SK-N-MC (cell line): Measurements from ENCODE around the gene TMEM150C.
"Not testable (repeated sequence)": the region's sequence is repeated elsewhere in the genome, so short reads cannot be mapped to it uniquely, and the experiment has no call there.

Experiments used
- DNase-seq: peaks from one replicate; pipeline ENCODE4 v3.0.0-alpha.2; 2011; ENCODE audit warnings: low read depth, low spot score
- H3K27ac ChIP-seq: fragments of 200-600 bp; sonication (generic); 2 replicates; pipeline ENCODE4 v1.5.1; 2016; ENCODE audit warnings: mixed run types
- H3K36me3 ChIP-seq: fragments of 200-600 bp; sonication (generic); 2 replicates; pipeline ENCODE4 v1.6.1; 2017; ENCODE audit warnings: antibody characterized with exemption, low read length, mixed read lengths; ENCODE audit not compliant: insufficient read depth
- H3K4me3 ChIP-seq: fragments of 200-600 bp; sonication (generic); 2 replicates; pipeline ENCODE4 v1.5.1; 2016
- H3K9ac ChIP-seq: fragments of 200-600 bp; sonication (generic); 2 replicates; pipeline ENCODE4 v1.8.0; 2017; ENCODE audit warnings: mixed run types, mixed read lengths; ENCODE audit not compliant: insufficient read length
- H3K9me3 ChIP-seq: fragments of 200-600 bp; sonication (generic); 2 replicates; pipeline ENCODE4 v1.6.1; 2017; ENCODE audit warnings: low read depth, mild to moderate bottlenecking, antibody characterized with exemption, low read length, moderate library complexity, mixed read lengths
- EZH2 ChIP-seq: fragments of 200-600 bp; sonication (generic); IDR thresholded peaks from one replicate; pipeline ENCODE4 v1.6.1; 2017; ENCODE audit warnings: antibody characterized with exemption
- FOXP2 ChIP-seq: optimal IDR thresholded peaks from 2 replicates; pipeline ENCODE3; 2011; ENCODE audit warnings: mild to moderate bottlenecking, moderate library complexity; ENCODE audit not compliant: insufficient read depth; ENCODE audit errors: extremely low read length, control extremely low read depth
- POLR2AphosphoS5 ChIP-seq: IDR thresholded peaks from 2 replicates; pipeline ENCODE4 v1.6.1; 2012; ENCODE audit warnings: mild to moderate bottlenecking, low read depth, low read length, borderline replicate concordance

TMEM150C gene

DNA sequence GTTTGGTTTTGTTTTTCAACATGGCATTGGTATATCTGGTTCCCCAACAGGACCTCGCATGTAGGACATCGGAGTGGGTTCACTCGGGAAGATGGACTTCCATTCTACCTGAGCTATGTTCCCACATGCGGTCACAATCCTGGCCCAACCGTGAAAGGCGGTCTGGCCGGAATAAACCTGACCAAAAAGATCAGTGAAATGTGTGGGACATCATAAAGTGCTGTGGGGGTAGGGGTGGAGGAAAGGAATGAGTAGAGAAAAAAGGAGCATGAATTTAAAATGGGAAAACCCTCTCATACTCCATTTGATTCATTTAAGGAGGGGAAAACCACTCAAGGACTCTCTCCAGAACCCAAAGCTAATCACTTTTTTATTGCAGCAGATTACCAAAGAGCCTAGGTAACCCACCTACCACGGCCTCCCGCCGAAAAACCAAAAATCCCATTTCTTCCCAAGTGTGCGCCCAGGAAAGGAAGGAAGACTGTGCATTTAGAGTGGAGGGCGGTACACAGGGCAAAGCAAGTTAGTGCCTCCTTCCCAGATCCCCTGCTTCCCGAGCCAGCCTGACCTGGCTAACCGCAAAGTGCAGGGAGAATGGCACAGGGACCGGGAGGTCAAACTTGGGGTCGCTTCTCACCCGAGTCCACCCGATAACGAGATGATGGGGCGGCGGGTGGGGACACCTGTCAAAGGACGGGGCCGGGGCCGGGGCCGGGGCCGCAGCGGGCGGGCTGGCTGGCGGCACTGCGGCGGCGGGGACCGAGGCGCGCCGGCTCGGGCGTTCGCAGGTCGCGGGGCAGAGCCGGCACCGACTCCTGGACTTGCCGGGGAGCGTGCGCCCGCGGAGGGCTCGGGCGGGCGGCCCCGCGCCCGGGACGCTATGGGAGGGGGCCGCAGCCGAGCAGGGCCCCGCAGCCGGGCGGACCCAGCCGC lies 669 bp downstream of the TMEM150C start:
- DNase-seq: no peak
- H3K9ac ChIP-seq: no peak overlapping the region
- no peaks in the 10 kb centered on the region for H3K9me3 ChIP-seq
- H3K36me3 ChIP-seq: no peaks in the 10 kb centered on the region
- H3K4me3 ChIP-seq: peak overlapping the region; percentile 73
- H3K27ac ChIP-seq: no peak overlapping the region
- no peak for TF ChIP-seq POLR2AphosphoS5
- TF ChIP-seq EZH2: no peak
- no peak for TF ChIP-seq FOXP2

GRCh38 chr4:82559735-82560120 lies 2.1 kb downstream of the TMEM150C start:
- Histone ChIP-seq H3K27ac (no peak overlapping the region), H3K36me3 (no peaks in the 10 kb centered on the region), H3K9ac (no peak overlapping the region), H3K4me3 (no peak overlapping the region), H3K9me3 (no peaks in the 10 kb centered on the region)
- DNase-seq: no peak
- no peak for TF ChIP-seq POLR2AphosphoS5
- no peak for TF ChIP-seq EZH2
- TF ChIP-seq FOXP2: no peak

DNA sequence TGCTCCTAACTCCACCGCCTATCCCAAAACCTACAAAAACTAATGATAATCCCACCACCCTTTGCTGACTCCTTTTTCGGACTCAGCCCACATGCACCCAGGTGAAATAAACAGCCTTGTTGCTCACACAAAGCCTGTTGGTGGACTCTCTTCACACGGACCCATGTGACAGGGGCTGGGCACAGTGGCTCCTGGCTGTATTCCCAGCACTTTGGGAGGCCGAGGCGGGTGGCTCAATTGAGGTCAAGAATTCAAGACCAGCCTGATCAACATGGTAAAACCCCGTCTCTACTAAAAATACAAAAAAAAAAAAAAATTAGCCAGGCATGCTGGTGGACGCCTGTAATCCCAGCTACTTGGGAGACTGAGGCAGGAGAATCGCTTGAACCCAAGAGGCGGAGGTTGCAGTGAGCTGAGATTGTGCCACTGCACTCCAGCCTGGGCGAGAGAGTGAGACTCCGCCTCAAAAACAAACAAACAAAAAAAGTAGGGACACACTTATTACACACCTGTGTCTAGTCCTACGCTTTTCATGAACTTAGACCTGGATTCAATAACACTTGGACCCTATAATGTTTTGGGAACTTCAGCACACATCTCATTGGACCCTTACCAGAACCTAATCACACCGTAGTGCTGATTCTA lies 2.6 kb downstream of the TMEM150C start:
- DNase-seq, H3K9me3 ChIP-seq, H3K27ac ChIP-seq, H3K36me3 ChIP-seq, H3K9ac ChIP-seq, H3K4me3 ChIP-seq: not testable (repeated sequence)

- H3K4me3 ChIP-seq: no peak overlapping the region
- H3K36me3 ChIP-seq: no peaks in the 10 kb centered on the region
- no peak for DNase-seq
- TF ChIP-seq EZH2 (no peak), POLR2AphosphoS5 (no peak), FOXP2 (no peak)
- H3K9ac ChIP-seq: no peak overlapping the region
- H3K27ac ChIP-seq: no peak overlapping the region
- no peaks in the 10 kb centered on the region for H3K9me3 ChIP-seq
These were observed 6.5 kb downstream of the TMEM150C start for GRCh38 chr4:82555276-82555675.

- Histone ChIP-seq H3K9me3 (no peaks in the 10 kb centered on the region), H3K36me3 (no peaks in the 10 kb centered on the region), H3K27ac (no peak overlapping the region), H3K9ac (no peak overlapping the region), H3K4me3 (no peak overlapping the region)
- TF ChIP-seq POLR2AphosphoS5 (no peak), FOXP2 (no peak), EZH2 (no peak)
- DNase-seq: no peak
These were observed 8.8 kb downstream of the TMEM150C start for GRCh38 chr4:82553020-82553419.

DNA sequence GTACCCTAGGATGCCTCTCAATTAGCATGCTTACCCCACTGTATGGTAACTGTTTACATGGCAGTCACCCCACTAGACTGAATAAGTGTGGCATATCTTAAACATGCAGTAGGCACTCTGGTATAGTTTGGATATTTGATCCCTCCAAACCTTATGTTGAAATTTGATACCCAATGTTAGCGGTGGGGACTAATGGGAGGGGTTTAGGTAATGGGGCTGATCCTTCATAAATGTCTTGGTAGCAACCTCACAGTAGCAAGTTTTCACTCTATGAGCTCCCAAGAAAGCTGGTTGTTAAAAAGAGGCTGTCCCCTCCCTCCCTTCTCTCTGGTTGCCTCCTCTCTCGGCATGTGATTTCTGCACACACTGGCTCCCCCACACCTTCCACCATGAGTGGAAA lies 10.1 kb downstream of the TMEM150C start:
- TF ChIP-seq POLR2AphosphoS5 (no peak), EZH2 (no peak), FOXP2 (no peak)
- Histone ChIP-seq H3K36me3 (no peaks in the 10 kb centered on the region), H3K9me3 (no peaks in the 10 kb centered on the region), H3K4me3 (no peak overlapping the region), H3K9ac (no peak overlapping the region), H3K27ac (no peak overlapping the region)
- no peak for DNase-seq

GRCh38 chr4:82547850-82548249 lies 13.9 kb downstream of the TMEM150C start:
- H3K27ac ChIP-seq, H3K9me3 ChIP-seq, H3K9ac ChIP-seq, H3K4me3 ChIP-seq, DNase-seq, H3K36me3 ChIP-seq: not testable (repeated sequence)

DNA sequence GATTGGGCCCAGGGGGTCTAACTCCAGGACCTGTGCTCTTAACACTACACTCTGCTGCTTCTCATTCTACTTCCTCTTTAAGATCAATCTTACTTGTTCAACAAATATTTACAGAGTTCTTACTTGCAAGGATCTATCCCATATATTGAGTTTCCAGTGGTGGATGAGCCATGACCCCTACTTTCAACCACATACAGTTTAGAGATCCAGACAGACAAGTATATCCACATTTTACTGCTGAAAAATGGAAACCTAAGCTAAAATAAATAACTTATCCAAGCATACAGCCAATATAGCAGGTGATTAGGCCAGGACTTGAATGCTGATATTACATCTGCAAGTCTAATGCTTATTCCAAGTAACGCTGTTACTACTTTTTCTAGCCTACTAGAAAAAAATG lies 18.7 kb downstream of the TMEM150C start:
- Histone ChIP-seq H3K9me3 (no peaks in the 10 kb centered on the region), H3K36me3 (no peaks in the 10 kb centered on the region), H3K9ac (no peak overlapping the region), H3K4me3 (no peak overlapping the region), H3K27ac (no peak overlapping the region)
- DNase-seq: no peak
- TF ChIP-seq FOXP2 (no peak), POLR2AphosphoS5 (no peak), EZH2 (no peak)

DNA sequence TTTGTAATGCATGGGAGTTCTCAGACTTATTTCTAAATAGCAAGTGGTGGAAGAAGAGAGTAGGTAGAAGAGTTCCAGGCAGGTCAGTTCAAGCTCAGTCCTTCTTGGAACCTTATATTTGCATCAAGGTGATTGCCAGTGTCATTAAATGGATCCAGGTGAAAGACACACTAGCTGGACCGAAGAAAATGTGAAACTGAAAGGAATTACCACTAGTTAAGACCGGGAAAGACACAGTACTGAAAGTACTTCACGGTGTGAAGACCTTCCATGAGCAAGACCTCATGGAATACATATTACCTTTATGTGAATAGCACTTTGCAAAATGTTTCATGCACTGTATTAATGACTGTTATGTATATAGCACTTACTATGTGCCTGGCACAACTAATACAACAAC lies 19.1 kb downstream of the TMEM150C start:
- Histone ChIP-seq H3K9ac (no peak overlapping the region), H3K27ac (no peak overlapping the region), H3K4me3 (no peak overlapping the region), H3K9me3 (no peaks in the 10 kb centered on the region), H3K36me3 (no peaks in the 10 kb centered on the region)
- no peak for DNase-seq
- TF ChIP-seq EZH2 (no peak), POLR2AphosphoS5 (no peak), FOXP2 (no peak)
